Loucy (cell line): ENCODE measurements around the gene ICOSLG.

Source experiments
- H2AFZ ChIP-seq: fragments of 200-600 bp; sonication (generic); 2 replicates; pipeline ENCODE4 v1.6.0; 2016; ENCODE audit warnings: antibody characterized with exemption, mild to moderate bottlenecking, low read length, moderate library complexity
- H3F3A ChIP-seq: fragments of 200-600 bp; 2 replicates; pipeline ENCODE4 v1.6.0; 2016; ENCODE audit warnings: antibody characterized with exemption, low read depth, mild to moderate bottlenecking
- H3K27me3 ChIP-seq: fragments of 200-600 bp; sonication (generic); 2 replicates; pipeline ENCODE4 v1.6.1; 2014; ENCODE audit warnings: low read length, mild to moderate bottlenecking; ENCODE audit not compliant: insufficient read depth, poor library complexity, severe bottlenecking
- H3K36me3 ChIP-seq: fragments of 200-600 bp; sonication (generic); 2 replicates; pipeline ENCODE4 v1.6.1; 2016; ENCODE audit warnings: low read length; ENCODE audit not compliant: insufficient read depth
- H3K4me1 ChIP-seq: fragments of 200-600 bp; sonication (generic); 2 replicates; pipeline ENCODE4 v1.5.1; 2014; ENCODE audit warnings: low read length, mild to moderate bottlenecking; ENCODE audit not compliant: insufficient read depth, poor library complexity, severe bottlenecking
- H3K4me2 ChIP-seq: fragments of 200-600 bp; sonication (generic); 2 replicates; pipeline ENCODE4 v1.6.0; 2014; ENCODE audit warnings: antibody characterized with exemption, low read length, low read depth, mild to moderate bottlenecking; ENCODE audit not compliant: poor library complexity, severe bottlenecking
- H3K4me3 ChIP-seq: fragments of 200-600 bp; sonication (generic); 2 replicates; pipeline ENCODE4 v1.5.1; 2014; ENCODE audit warnings: low read length, mild to moderate bottlenecking, mixed read lengths; ENCODE audit not compliant: poor library complexity, severe bottlenecking
- H3K79me2 ChIP-seq: fragments of 200-600 bp; sonication (generic); 2 replicates; pipeline ENCODE4 v1.6.1; 2014; ENCODE audit warnings: low read length; ENCODE audit not compliant: insufficient read depth
- H3K9ac ChIP-seq: fragments of 200-600 bp; sonication (generic); 2 replicates; pipeline ENCODE4 v1.6.0; 2014; ENCODE audit warnings: mild to moderate bottlenecking, low read depth, low read length, moderate library complexity; ENCODE audit not compliant: poor library complexity, severe bottlenecking
- H3K9me2 ChIP-seq: fragments of 200-600 bp; sonication (generic); replicated peaks from 2 replicates; pipeline ENCODE4 v1.6.1; 2016; ENCODE audit warnings: low read depth, low read length, mixed read lengths
- H3K9me3 ChIP-seq: fragments of 200-600 bp; sonication (generic); 2 replicates; pipeline ENCODE4 v1.6.1; 2014; ENCODE audit warnings: mild to moderate bottlenecking, antibody characterized with exemption, low read length, low read depth; ENCODE audit not compliant: insufficient read depth
- H4K20me1 ChIP-seq: fragments of 200-600 bp; sonication (generic); 2 replicates; pipeline ENCODE4 v1.6.0; 2014; ENCODE audit warnings: antibody characterized with exemption, low read length, mild to moderate bottlenecking; ENCODE audit not compliant: insufficient read depth, poor library complexity, severe bottlenecking
- EZH2phosphoT487 ChIP-seq: fragments of 200-600 bp; IDR thresholded peaks from 2 replicates; pipeline ENCODE4 v1.6.1; 2018; ENCODE audit warnings: antibody characterized with exemption, mild to moderate bottlenecking, moderate library complexity, borderline replicate concordance
- TF ChIP-seq, protein P1 (sequence below): fragments of 200-600 bp; sonication (generic); conservative IDR thresholded peaks from 2 replicates; pipeline ENCODE4 v1.5.1; 2014; ENCODE audit warnings: mild to moderate bottlenecking, antibody characterized with exemption, low read length

The ICOSLG gene

DNA sequence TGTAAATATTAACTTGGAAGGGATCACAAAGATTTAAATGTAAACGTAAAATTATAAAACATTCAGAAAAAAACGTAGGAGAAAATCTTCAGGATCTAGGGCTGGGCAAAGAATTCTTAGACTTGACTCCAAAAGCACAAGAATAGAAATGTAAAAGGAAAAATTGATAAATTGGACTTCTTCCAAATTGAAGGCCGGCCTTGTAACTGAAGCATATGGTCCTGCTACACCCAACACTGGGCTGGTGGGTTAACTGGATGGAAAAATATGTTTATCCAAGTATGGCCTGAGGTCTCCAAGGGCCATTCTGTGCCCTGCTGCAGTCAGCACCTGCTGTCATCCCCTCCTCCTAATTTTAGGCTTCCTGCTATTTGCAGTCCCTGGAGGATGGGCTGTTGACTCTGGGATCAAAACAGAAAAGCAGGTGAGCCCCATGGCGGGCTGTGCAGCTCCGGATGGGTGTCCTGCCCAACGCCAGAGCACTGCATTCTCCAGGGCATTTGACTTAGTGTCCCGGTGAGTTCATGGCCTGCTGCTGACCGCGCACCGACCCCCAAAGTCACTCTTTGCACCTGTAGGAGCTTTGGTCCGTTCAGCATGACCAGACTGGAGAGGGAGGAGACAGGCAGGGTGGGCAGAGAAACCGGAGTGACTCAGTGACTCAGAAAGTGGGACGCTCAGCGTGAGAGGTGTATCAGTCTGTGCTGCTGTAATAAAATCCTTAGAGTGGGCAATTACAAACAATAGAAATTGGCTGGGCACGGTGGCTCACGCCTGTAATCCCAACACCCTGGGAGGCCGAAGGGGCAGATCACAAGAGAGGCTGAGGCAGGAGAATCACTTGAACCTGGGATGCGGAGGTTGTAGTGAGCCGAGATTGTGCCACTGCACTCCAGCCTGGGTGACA, 38.9 kb upstream of the ICOSLG start:
- Histone ChIP-seq H4K20me1 (no peaks in the 10 kb centered on the region), H3K4me2 (no peak overlapping the region), H3K27me3 (no peaks in the 10 kb centered on the region), H3K9ac (no peak overlapping the region), H3K4me1 (no peaks in the 10 kb centered on the region), H3K4me3 (no peak overlapping the region), H2AFZ (no peak overlapping the region), H3K36me3 (no peaks in the 10 kb centered on the region), H3F3A (no peaks in the 10 kb centered on the region), H3K9me3 (no peaks in the 10 kb centered on the region), H3K9me2 (no peaks in the 10 kb centered on the region), H3K79me2 (no peaks in the 10 kb centered on the region)
- TF ChIP-seq EZH2phosphoT487: no peak
- TF ChIP-seq, protein P1, sequence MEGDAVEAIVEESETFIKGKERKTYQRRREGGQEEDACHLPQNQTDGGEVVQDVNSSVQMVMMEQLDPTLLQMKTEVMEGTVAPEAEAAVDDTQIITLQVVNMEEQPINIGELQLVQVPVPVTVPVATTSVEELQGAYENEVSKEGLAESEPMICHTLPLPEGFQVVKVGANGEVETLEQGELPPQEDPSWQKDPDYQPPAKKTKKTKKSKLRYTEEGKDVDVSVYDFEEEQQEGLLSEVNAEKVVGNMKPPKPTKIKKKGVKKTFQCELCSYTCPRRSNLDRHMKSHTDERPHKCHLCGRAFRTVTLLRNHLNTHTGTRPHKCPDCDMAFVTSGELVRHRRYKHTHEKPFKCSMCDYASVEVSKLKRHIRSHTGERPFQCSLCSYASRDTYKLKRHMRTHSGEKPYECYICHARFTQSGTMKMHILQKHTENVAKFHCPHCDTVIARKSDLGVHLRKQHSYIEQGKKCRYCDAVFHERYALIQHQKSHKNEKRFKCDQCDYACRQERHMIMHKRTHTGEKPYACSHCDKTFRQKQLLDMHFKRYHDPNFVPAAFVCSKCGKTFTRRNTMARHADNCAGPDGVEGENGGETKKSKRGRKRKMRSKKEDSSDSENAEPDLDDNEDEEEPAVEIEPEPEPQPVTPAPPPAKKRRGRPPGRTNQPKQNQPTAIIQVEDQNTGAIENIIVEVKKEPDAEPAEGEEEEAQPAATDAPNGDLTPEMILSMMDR: no peak

DNA sequence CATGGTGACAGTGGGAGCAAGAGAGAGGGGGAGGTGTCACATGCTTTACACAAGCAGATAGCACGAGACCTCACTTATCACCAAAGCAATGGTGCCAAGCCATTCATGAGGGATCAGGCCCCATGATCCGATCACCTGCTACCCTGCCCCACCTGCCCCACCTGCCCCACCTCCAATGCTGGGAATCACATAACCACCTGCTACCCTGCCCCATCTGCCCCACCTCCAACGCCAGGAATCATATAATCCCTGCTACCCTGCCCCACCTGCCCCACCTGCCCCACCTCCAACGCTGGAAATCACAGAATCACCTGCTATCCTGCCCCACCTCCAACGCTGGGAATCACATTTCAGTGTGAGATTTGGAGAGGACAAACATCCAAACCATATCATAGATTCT, 34.3 kb upstream of the ICOSLG start:
- Histone ChIP-seq H3K79me2 (no peaks in the 10 kb centered on the region), H3F3A (no peaks in the 10 kb centered on the region), H3K9me2 (no peaks in the 10 kb centered on the region), H3K9me3 (no peaks in the 10 kb centered on the region), H3K4me2 (no peak overlapping the region), H2AFZ (no peak overlapping the region), H3K36me3 (no peaks in the 10 kb centered on the region), H3K4me3 (no peak overlapping the region), H3K27me3 (no peaks in the 10 kb centered on the region), H4K20me1 (no peaks in the 10 kb centered on the region), H3K9ac (no peak overlapping the region), H3K4me1 (no peaks in the 10 kb centered on the region)
- TF ChIP-seq, protein P1: no peak

DNA sequence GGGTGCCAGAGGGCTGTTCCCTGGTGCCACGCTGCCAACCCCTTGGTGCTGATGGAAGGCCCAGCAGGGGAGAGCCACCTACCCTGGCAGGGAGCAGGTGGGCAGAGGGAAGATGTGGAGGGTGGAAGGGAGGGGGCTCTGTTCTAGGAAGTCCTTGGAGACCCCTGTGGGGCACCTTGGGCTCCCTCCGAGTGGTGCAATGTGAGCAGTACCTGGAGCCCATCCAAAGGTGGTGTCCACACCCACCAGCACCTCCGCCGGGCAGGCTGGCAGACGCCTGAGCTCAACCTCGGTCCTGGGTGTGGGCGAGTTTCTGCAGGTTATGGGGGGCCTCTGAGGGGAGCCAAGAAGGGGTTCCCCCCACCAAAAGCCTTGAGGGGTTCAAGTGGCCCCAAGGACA, 32.3 kb upstream of the ICOSLG start:
- H3K36me3 ChIP-seq: no peaks in the 10 kb centered on the region
- H3K4me2 ChIP-seq: no peak overlapping the region
- H3K79me2 ChIP-seq: no peaks in the 10 kb centered on the region
- no peaks in the 10 kb centered on the region for H3K27me3 ChIP-seq
- no peaks in the 10 kb centered on the region for H3F3A ChIP-seq
- H3K4me1 ChIP-seq: no peaks in the 10 kb centered on the region
- H3K9me3 ChIP-seq: no peaks in the 10 kb centered on the region
- H3K9me2 ChIP-seq: no peaks in the 10 kb centered on the region
- no peak overlapping the region for H2AFZ ChIP-seq
- no peak for TF ChIP-seq EZH2phosphoT487
- TF ChIP-seq, protein P1: no peak
- no peaks in the 10 kb centered on the region for H4K20me1 ChIP-seq
- H3K9ac ChIP-seq: no peak overlapping the region
- H3K4me3 ChIP-seq: no peak overlapping the region
